Stimulated activated CD8-positive, alpha-beta memory T cell treated with anti-CD3 and anti-CD28 coated beads, Interleukin-2, amount 100 ng/mL, for 1 hour (primary cell): ENCODE results near the gene CDK13.
A peak's percentile ranks its signal among the peaks of the same experiment; 100 is the strongest.
"Not testable (repeated sequence)": the region's sequence is repeated elsewhere in the genome, so short reads cannot be mapped to it uniquely, and the experiment has no call there.

Experiments used
- DNase-seq, 2 donors: peaks; one replicate each; pipeline ENCODE4 v3.0.0-alpha.2; 2020; ENCODE audit warnings: low read depth in 2 of 2

CDK13 gene

DNA sequence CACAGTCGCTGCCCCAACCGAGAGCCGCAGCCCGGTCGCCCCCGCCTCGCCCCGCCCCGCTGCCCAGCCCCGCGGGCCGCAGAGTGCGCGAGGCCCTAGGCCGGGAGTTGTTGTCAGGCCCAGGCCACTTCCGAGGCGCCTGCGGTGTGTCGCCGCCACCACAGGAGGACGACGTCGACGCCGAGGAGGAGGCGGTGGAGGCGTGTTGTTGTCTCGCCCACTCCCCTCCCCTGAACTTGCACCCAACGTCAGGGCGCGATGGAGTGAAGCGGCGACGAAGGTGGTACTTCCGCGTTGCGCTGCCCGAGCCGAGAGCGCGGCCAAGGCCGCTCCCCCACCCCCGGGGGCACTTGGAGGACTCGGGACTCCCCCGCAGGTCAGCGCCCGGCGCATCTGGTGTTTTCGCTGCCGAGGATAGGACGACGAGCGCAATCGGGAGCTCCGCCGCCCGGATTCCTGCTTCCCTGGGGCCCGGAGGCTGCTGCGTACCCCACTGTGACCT is at the start of gene CDK13:
Gene CDK13 (plus strand): TSS at position 286 of the 502 bp plus-strand sequence. CDS start 386 bp downstream, outside the sequence.
- peak; percentile 81 to 83 for DNase-seq

- DNase-seq, result no peak
Measured at GRCh38 chr7:39904077-39904486, 46.0 kb upstream of the CDK13 start.

DNA sequence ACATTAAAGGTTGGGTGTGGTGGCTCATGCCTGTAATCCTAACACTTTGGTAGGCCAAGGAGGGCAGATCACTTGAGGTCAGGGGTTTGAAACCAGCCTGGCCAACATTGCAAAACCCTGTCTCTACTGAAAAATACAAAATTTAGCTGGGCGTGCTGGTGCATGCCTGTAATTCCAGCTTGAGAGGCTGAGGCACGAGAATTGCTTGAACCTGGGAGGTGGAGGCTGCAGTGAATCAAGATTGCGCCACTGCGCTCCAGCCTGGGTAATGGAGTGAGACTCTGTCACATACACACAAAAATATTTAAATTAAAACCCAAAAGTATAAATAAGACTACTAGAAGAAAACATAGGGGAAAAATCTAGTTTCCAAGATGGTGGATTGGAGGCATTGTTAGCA is 41.9 kb upstream of the CDK13 start:
- no peak for DNase-seq

GRCh38 chr7:39908973-39909372 is 41.1 kb upstream of the CDK13 start:
- no peak for DNase-seq

- DNase-seq, result no peak
Measured at GRCh38 chr7:39909526-39909925, 40.5 kb upstream of the CDK13 start.

GRCh38 chr7:39910108-39910869 is 39.8 kb upstream of the CDK13 start:
- no peak for DNase-seq

- no peak for DNase-seq
Measured at GRCh38 chr7:39911167-39911566, 38.9 kb upstream of the CDK13 start.

- DNase-seq, result not testable (repeated sequence)
Measured at GRCh38 chr7:39915847-39916246, 34.2 kb upstream of the CDK13 start.

DNA sequence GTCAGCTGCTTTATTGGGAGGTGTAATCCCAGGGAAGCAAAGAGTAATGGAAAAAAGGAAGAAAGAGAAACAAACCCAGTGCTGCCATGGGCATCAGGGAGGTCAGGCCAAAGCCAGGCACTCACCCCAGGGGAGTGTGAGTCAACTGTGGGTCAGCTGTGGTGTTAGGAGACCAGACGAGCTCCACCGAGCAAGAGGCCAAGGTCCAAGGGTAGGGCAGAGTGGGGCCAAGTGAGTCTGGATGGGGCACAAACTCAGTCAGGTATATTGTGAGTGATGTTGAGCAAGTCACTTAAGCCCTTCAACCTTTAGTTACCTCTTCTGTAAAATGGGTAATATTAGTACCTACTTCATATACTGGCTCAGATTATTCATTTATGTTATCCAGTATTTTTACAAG is 30.4 kb upstream of the CDK13 start:
- DNase-seq, result no peak

DNA sequence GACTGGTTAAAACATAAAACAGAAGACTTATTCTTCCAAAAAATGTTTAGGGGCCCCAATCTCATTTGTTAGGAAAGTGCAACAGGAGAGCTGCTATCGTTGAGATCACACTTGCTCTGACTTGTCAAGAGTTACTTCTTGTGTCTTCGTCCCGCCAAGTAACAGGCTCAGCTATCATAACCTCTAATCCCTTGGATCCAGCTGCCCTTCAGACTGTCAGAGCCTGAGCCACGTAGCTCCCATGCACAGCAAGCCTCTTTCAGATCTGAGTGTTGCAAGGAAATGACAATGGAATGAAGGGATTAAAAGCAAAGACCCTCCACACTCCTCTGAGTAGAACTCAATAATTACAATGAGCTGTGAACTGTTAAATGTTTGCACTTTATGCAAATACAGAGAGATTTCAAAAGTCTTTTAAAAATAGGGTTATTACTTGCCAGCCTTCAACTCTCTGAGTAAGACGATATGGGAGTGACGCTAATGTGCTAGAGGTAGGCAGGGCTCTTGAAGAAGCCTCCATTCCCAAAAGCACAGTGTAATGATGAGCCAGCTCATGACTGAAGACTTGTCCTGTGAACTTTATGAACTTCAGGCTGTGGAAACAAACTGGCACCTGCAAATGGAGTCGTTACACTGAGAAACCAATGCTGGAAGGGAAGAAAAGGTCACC is 28.4 kb upstream of the CDK13 start:
- no peak for DNase-seq

DNA sequence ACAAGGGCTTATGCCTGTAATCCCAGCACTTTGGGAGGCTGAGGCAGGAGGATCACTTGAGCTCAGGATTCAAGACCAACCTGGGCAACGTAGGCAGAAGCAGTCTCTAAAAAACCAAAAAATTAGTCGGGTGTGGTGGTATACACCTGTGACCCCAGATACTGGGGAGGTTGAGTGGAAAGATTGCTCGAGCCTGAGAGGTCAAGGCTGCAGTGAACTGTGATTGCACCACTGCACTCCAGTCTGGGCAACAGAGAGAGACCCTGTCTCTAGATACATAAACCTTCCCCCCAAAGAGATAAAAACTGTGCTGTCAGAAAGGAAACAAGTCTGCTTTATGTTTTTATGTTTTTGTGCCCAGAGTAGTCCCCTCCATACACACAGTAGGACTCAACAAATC is 27.5 kb upstream of the CDK13 start:
- DNase-seq, result no peak

DNA sequence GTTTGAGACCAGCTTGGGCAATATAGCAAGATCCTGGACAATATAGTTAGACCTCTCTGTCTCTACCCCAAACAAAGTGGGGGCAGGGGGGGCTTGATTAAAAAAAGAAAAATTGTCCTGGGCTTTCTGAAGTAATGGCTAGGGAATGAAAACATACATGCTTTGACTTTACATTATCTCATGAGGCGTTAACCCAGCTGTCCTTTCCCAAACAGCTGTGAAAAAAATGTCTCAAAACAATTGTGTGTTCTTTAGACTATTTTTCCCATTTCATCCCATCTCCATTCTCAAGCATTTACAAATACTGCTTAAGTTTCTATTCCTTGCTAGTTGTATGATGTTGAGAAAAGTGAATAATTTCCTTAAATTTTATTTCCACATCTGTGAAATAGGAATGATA is 27.0 kb upstream of the CDK13 start:
- no peak for DNase-seq

- DNase-seq, result no peak
Measured at GRCh38 chr7:39924122-39924521, 25.9 kb upstream of the CDK13 start.

DNA sequence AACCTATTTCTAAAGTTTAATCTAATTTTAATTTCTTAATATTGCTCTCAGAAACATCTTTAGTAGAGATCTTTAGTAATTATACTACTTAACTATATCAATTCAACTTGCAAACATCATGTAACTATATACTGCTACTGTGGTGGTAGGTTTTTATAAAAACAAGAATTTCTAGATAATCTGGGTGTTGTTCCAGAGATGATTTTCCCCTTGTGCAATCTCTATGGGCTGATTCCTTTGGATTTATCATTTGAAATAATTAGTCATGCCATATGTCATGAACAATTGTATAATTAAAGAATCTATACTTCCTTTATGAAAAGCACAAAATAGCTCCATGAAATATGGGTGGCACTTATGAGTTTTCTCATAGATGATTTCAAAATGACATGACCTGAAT is 23.9 kb upstream of the CDK13 start:
- no peak for DNase-seq

- no peak for DNase-seq
Measured at GRCh38 chr7:39927018-39927417, 23.0 kb upstream of the CDK13 start.

DNA sequence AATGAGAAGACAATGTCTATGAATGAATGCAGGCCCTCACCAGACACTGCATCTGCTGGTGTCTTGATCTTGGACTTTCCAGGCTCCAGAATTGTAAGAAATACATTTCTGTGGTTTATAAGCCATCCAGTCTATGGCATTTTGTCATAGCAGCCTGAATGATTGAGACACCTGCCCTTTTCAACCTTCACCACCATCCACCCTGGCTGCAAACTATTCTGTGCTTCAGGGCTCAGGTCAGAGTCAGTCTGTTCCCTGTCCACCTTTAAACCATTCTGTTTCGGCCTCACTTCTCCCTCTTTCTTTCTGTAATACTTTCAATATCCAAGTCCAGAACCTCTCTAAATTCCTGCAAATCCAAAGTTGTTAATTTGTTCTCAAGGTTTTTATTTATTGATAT is 15.9 kb upstream of the CDK13 start:
- no peak for DNase-seq

DNA sequence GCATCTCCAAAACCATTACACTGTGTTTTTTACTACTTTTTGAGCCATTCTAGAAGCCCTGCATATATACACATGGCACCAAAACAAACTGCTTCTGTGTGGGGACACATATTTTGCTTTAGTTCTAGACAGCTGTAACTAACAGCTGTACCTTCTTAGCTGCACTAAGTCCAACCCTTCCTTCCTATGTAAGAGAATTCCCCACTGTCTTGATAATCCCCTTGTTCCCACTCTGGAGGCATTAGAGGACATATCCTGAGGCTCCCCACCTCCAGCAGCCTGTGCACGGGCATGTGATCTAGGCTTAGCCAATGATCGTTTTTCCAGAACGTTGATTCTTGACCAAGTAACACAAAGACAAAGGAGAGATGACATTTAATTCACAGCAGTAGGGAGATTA is 13.3 kb upstream of the CDK13 start:
- DNase-seq, result no peak

GRCh38 chr7:39937366-39938153 is 12.5 kb upstream of the CDK13 start:
- DNase-seq, result no peak

DNA sequence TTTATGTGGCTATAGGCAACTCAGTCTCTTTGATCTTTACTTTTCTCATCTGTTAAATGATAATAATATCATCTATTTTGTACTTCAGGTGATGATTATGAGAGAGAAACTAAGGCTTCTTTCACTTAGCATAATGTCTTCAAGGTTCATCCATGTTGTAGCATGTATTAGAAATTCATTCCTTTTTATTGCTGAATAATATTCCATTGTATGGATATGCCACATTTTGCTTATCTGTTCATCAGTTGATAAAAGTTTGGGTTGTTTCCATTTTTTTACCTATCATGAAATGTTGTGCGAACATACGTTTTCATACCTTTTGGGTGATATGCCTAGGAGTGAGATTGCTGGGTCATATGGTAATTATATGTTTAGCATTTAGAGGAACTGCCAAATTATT is 7.2 kb upstream of the CDK13 start:
- DNase-seq, result no peak

DNA sequence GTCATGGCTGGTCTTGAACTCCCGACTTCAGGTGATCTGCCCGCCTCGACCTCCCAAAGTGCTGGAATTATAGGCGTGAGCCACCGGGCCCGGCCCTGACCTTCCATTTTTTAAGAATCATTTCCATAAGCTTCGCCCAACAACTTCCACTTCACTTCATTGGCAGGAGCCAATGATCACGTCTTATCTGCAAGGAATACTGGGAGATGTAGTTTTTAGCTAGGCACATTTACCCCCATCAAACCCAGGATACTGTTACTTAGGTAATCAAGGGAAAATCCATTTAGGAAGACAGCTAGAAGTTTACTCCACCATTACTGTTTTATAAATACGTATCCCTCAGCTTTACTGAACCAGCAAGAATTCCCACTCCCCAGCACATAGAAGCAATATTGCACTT is 3.4 kb upstream of the CDK13 start:
- no peak for DNase-seq

DNA sequence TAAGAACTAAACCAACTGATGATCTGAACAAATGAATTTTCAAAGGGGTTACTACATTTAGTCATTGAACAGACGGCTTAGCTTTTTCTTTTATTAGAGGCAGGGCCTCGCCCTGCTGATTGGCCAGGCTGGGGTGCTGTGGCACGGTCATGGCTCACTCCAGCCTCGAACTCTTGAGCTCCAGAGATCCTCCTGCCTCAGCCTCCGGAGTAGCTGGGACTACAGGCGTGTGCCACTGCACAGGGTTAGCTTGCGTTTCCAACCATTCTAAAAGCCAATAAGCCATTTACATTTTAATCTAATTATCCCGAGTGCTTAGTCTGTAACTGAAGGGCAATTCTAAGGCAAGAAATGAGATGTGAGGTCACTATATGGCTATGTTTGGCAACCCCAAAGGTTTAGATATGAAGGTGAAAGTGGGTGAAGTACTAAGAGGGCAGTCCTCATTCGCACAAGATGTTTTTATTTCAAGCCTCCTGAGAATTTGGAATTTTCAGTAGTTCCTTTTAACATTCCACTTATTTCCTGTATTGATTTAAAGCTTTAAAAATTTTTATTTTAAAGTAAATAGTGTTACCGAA is 1.6 kb upstream of the CDK13 start:
- DNase-seq, result no peak
